Upper lobe of right lung (tissue), 1 donor: ENCODE results near the gene CTXN1. TPM values are rescaled to one million over a fixed set of nuclear protein-coding genes. Genes with fewer than 3 reads are reported as not detected.
"Not testable (repeated sequence)": the region's sequence is repeated elsewhere in the genome, so short reads cannot be mapped to it uniquely, and the experiment has no call there.

Experiments used
- ATAC-seq: fragments of 200-7000 bp; cut with Tn5 transposase; one replicate; pipeline ENCODE4 v1.9.1; 2020; ENCODE audit warnings: mild to moderate bottlenecking, moderate library complexity
- DNase-seq: peaks from one replicate; pipeline ENCODE4 v3.0.0-alpha.2; 2020
- H3K27ac ChIP-seq: fragments of 200-600 bp; one replicate; pipeline ENCODE4 v1.8.0; 2022
- H3K27me3 ChIP-seq: fragments of 200-600 bp; one replicate; pipeline ENCODE4 v1.8.0; 2022; ENCODE audit warnings: mild to moderate bottlenecking
- H3K36me3 ChIP-seq: fragments of 200-600 bp; one replicate; pipeline ENCODE4 v1.8.0; 2022
- H3K4me1 ChIP-seq: fragments of 200-600 bp; one replicate; pipeline ENCODE4 v1.8.0; 2022
- H3K4me3 ChIP-seq: fragments of 200-600 bp; one replicate; pipeline ENCODE4 v1.8.0; 2022; ENCODE audit warnings: mild to moderate bottlenecking
- H3K9me3 ChIP-seq: fragments of 200-600 bp; one replicate; pipeline ENCODE4 v1.8.0; 2022
- intact Hi-C: fragments of 100-400 bp; cut with DNase I; formaldehyde crosslinking; loops from one replicate; pipeline ENCODE4 v1.11.0; 2022
- total RNA-seq: library from RNA; stranded (reverse); fragmentation: NEBNext Ultra II Directional; extraction: Animal tissue kit (Norgen Biotek cat#: 25700); gene quantifications from one replicate; pipeline ENCODE4 v1.2.1, GENCODE V29; 2021
- TF ChIP-seq, protein P1 (sequence below): fragments of 200-600 bp; IDR thresholded peaks from one replicate; pipeline ENCODE4 v1.8.0; 2022; ENCODE audit warnings: antibody characterized with exemption
- donor health status: DM: no; HTN: yes; CAD: no; lungs with severe emphysema.

The CTXN1 gene
- total RNA-seq, 1 donor from 2014 or later, result 1.2 TPM

DNA sequence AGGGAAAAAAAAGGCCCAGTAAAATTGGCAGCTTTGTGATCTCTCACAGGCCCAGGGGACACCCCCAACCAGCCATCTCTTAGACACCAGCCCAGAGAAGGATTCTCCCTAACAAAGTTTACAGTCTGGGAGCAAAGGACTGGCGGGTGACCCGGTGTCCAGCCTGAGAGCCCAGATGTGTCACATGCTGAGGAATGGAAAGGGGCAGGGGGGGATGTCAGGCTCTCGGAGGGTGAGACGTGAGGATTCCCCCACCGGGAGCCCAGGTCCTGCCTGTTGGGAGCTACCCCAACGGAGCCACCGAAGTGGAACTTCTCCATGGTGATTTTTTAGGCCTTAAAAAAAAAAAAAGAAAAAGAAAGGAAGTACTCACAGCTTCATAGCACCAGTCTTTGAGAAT is 4.8 kb upstream of the CTXN1 start:
- H3K4me1 ChIP-seq, result peaks cover 8% of the 10 kb centered on the region
- peaks cover 56% of the 10 kb centered on the region for H3K36me3 ChIP-seq
- H3K27ac ChIP-seq, result peak overlapping the region; percentile 51
- no peak overlapping the region for H3K4me3 ChIP-seq
- no peak for ATAC-seq
- TF ChIP-seq, protein P1, sequence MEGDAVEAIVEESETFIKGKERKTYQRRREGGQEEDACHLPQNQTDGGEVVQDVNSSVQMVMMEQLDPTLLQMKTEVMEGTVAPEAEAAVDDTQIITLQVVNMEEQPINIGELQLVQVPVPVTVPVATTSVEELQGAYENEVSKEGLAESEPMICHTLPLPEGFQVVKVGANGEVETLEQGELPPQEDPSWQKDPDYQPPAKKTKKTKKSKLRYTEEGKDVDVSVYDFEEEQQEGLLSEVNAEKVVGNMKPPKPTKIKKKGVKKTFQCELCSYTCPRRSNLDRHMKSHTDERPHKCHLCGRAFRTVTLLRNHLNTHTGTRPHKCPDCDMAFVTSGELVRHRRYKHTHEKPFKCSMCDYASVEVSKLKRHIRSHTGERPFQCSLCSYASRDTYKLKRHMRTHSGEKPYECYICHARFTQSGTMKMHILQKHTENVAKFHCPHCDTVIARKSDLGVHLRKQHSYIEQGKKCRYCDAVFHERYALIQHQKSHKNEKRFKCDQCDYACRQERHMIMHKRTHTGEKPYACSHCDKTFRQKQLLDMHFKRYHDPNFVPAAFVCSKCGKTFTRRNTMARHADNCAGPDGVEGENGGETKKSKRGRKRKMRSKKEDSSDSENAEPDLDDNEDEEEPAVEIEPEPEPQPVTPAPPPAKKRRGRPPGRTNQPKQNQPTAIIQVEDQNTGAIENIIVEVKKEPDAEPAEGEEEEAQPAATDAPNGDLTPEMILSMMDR, result no peak
- H3K9me3 ChIP-seq, result no peaks in the 10 kb centered on the region
- intact Hi-C loops, result no loop called here
- no peaks in the 10 kb centered on the region for H3K27me3 ChIP-seq
- no peak for DNase-seq

DNA sequence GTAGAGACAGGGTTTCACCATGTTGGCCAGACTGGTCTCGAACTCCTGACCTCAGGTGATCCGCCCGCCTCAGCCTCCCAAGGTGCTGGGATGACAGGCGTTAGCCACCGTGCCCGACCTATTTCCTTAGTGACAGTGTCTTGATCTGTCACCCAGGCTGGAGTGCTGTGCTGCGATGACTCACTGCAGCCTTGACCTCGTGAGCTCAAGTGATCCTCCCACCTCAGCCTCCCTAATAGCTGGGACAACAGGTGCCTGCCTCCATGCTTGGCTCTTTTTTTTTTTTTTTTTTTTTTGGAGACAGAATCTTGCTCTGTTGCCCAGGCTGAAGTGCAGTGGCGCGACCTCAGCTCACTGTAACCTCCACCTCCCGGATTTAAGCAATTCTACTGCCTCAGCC is 4.1 kb upstream of the CTXN1 start:
- ATAC-seq, H3K27ac ChIP-seq, H3K4me3 ChIP-seq, intact Hi-C loops, H3K27me3 ChIP-seq, DNase-seq, H3K9me3 ChIP-seq: not testable (repeated sequence)
- Histone ChIP-seq H3K36me3 (peaks cover 49% of the 10 kb centered on the region), H3K4me1 (peaks cover 11% of the 10 kb centered on the region)

DNA sequence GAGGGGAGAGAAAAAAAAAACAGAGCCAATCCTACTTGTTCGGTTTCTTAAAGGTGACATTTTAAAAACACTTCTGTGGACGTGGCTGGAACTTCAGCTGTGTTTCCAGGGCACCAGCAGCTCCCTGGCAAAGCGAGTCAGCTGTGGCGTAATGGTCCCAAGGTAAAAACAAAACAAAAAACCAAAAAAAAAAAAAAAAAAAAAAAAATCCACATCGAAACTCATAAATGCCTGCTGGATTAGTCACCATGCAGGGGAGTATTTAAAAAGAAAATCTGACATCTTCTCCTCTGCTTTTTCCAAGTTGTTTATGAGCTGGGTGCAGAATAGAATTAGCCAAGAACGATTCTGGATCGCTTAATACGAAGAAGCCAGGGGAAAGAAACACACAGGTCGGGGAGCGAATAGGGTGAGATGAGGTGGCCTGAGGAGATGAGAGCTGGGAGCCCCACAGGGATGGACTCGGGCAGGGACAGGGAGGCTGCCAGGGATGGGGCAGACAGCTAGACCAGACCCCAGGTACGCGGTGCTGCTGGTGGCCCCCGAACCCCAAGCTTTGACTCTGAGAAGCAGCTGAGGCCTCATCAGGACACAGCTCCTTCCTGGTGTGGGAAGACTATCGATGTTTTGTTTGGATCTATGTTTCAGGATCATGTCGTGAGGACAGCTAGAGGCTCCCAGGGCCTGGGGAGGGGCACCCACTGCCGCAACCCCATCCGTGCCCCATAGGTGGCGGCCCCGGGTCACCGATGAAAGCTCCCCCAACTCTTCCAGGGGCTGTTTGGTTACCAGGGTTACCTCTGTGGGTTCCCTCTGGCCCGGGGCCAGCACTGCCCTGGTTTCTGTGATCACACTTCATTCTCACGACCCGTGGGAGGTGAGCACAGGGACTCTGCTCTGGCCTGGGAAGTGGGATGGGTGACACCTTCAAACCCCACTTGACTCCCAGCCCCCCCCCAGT is 3.1 kb upstream of the CTXN1 start:
- Histone ChIP-seq H3K4me3 (no peak overlapping the region), H3K27me3 (no peaks in the 10 kb centered on the region), H3K9me3 (no peaks in the 10 kb centered on the region), H3K27ac (peak overlapping the region; percentile 24), H3K36me3 (peaks cover 39% of the 10 kb centered on the region), H3K4me1 (peaks cover 16% of the 10 kb centered on the region)
- TF ChIP-seq, protein P1, result peak; percentile 33
- intact Hi-C loops, result no loop called here
- DNase-seq (no peak), ATAC-seq (no peak)

DNA sequence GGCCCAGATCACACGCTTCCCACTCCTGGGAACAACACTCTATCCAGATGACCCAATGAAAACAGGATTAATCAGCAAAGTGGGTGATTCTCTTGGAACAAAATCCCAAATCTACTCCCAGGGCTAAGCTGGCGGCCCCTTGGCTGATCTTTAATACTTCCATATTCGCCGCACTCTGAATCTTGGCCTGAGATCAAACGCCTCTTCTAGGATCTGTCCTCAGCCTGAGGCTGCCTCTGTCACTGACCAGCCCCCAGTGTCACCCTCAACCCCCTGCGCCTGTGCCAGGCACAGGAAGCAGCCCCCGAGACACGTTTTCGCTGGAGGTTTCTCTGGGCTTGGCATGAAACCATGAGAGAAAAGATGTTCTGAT is 2.4 kb upstream of the CTXN1 start:
- Histone ChIP-seq H3K36me3 (peaks cover 32% of the 10 kb centered on the region), H3K4me1 (peaks cover 16% of the 10 kb centered on the region), H3K4me3 (no peak overlapping the region), H3K27ac (peak overlapping the region; percentile 24), H3K27me3 (no peaks in the 10 kb centered on the region), H3K9me3 (no peaks in the 10 kb centered on the region)
- no peak for DNase-seq
- ATAC-seq, result no peak
- intact Hi-C loops, result no loop called here
- TF ChIP-seq, protein P1, result no peak

DNA sequence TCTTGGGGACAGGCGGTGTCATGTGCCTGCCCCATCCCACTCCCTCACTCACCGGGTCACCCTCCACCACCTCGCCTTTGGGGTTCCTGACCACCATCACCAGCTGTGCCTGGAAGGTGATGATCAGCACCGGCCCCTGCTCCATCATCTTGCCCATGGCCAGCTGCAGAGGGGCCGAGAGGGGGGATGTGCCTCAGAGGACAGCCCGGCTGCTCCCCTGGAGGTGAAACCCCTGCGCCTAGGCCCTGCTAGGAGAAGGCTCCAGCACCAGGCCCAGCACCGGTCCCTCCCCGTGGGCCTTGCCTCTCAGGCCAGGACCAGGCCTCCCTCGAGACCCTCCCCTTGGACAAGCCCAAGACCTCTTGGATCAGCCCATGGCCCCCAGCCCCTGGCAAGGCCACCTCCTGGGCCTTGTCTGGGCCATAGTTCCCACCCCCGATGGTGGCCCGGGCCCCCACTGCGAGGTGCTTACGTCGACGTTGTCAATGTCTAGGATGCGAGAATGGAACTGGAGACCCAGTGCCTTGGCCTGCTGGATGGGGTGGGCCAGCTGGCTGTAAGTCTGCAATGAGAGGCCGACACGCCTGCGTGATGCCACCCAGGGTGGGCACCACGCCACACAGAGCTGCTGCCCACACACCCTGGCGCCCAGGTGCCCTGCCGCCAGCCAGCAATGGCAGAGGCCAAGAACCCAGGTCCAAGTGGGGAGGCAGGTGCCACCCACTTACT is 1.8 kb upstream of the CTXN1 start:
- no peaks in the 10 kb centered on the region for H3K9me3 ChIP-seq
- ATAC-seq (no peak), DNase-seq (no peak)
- H3K27me3 ChIP-seq, result no peaks in the 10 kb centered on the region
- H3K4me3 ChIP-seq, result no peak overlapping the region
- intact Hi-C loops, result no loop called here
- peaks cover 16% of the 10 kb centered on the region for H3K4me1 ChIP-seq
- peaks cover 29% of the 10 kb centered on the region for H3K36me3 ChIP-seq
- TF ChIP-seq, protein P1, result no peak
- H3K27ac ChIP-seq, result peak overlapping the region; percentile 24
